ENCODE data around the gene NT5DC4. TPM values are rescaled to one million over a fixed set of nuclear protein-coding genes. Genes with fewer than 3 reads are reported as not detected.

NT5DC4 gene
- total RNA-seq, 1 donor from 2014 or later = 0.53 TPM

DNA sequence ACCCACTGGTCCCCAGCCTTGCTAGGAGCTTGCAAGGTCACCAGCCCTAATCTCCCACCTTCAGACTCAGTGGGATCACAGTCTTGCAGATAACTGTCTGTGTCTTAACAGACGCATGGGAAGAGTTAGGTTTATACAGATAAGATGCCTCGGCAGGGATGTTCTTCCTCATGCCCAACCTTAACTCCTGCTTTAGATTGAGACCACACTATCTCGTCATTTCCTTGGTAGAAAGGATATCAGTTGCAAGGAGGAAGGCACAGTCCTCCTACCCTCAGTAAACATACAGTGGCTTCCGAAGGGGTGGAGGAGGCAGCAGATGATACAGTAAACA is 7.2 kb downstream of the NT5DC4 start:
- Histone ChIP-seq H3K27me3 (ENCODE audit: low read depth) (no peaks in the 10 kb centered on the region), H3K4me1 (peaks cover 6% of the 10 kb centered on the region), H3K36me3 (no peaks in the 10 kb centered on the region), H3K4me3 (no peak overlapping the region), H3K9me3 (no peaks in the 10 kb centered on the region), H3K27ac (no peak overlapping the region)
- DNase-seq (no peak), ATAC-seq (no peak)
- intact Hi-C loops (cut with DNase I) = no loop called here
- no peak for TF ChIP-seq CTCF (IDR thresholded peaks at IDR 0.05)

GRCh38 chr2:112728378-112729175 is 7.8 kb downstream of the NT5DC4 start:
- TF ChIP-seq CTCF (IDR thresholded peaks at IDR 0.05) = no peak
- DNase-seq = no peak
- H3K27ac ChIP-seq = no peak overlapping the region

GRCh38 chr2:112730216-112730615 is 9.4 kb downstream of the NT5DC4 start:
- Histone ChIP-seq H3K36me3 (no peaks in the 10 kb centered on the region), H3K27me3 (ENCODE audit: low read depth) (no peaks in the 10 kb centered on the region)
- TF ChIP-seq CTCF (IDR thresholded peaks at IDR 0.05) = no peak

More at GRCh38 chr2:112728378-112729175, 7.8 kb downstream of the NT5DC4 start:
- Histone ChIP-seq H3K27me3 (ENCODE audit: low read depth) (no peaks in the 10 kb centered on the region), H3K4me3 (no peak overlapping the region), H3K4me1 (peaks cover 6% of the 10 kb centered on the region), H3K36me3 (no peaks in the 10 kb centered on the region), H3K9me3 (no peaks in the 10 kb centered on the region)
- ATAC-seq = no peak
- intact Hi-C loops (cut with DNase I) = no loop called here

DNA sequence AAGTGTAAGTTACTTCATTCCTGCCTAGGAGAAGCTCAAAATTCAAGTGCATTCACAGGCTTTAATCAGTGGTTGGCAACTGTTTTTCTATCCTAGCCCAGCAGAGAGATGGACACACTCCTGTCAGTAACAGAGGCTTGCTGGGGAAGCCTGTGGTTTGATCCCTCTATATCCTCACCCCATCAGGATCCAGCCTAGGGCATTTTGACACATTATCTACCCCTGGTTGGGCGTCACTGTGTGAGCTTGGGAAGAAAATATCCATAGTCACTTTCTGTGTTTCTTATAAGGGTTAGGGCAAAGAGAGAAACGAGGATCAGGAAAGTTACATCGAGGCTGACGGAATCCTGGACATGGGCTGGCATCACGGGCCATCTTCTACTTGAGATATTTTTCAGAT is 10.0 kb downstream of the NT5DC4 start:
- Histone ChIP-seq H3K4me3 (no peak overlapping the region), H3K4me1 (peaks cover 6% of the 10 kb centered on the region), H3K27me3 (ENCODE audit: low read depth) (no peaks in the 10 kb centered on the region), H3K9me3 (no peaks in the 10 kb centered on the region), H3K36me3 (no peaks in the 10 kb centered on the region), H3K27ac (no peak overlapping the region)
- no peak for TF ChIP-seq CTCF (IDR thresholded peaks at IDR 0.05)
- no peak for DNase-seq
- no peak for ATAC-seq
- intact Hi-C loops (cut with DNase I) = no loop called here

More at GRCh38 chr2:112730216-112730615, 9.4 kb downstream of the NT5DC4 start:
- intact Hi-C loops (cut with DNase I) = no loop called here
- Histone ChIP-seq H3K4me3 (no peak overlapping the region), H3K27ac (no peak overlapping the region), H3K9me3 (no peaks in the 10 kb centered on the region), H3K4me1 (peaks cover 6% of the 10 kb centered on the region)
- DNase-seq (no peak), ATAC-seq (no peak)

DNA sequence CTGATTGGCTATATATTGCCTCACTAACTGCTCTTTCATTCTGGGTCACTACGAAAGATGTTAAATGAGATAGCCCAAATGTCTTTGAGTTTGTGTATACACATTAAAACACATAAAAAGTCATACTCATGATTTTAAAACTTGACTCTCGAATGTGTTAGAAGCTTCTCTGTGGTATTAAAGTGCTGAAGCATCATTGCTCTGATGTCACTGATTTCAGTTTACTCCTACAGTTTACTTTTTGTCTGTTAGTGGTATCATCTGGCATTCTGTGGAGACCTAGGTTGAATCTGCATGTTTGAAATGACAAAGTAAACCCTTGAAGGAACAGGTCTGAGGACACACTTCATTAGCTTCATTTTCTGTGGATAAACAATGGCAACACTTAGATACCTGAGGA is 10.7 kb downstream of the NT5DC4 start:
- no peak for DNase-seq
- no peak for TF ChIP-seq CTCF (IDR thresholded peaks at IDR 0.05)
- no peak overlapping the region for H3K4me3 ChIP-seq
- H3K27me3 ChIP-seq (ENCODE audit: low read depth) = no peaks in the 10 kb centered on the region
- no peaks in the 10 kb centered on the region for H3K9me3 ChIP-seq
- no peaks in the 10 kb centered on the region for H3K36me3 ChIP-seq
- no peak overlapping the region for H3K27ac ChIP-seq
- intact Hi-C loops (cut with DNase I) = no loop called here
- ATAC-seq = no peak
- peaks cover 6% of the 10 kb centered on the region for H3K4me1 ChIP-seq
